A673 (cell line): ENCODE results near the gene EXOG.

Experiments used
- CTCF ChIP-seq: fragments of 300-800, 200-600 bp; sonication (generic); conservative IDR thresholded peaks from 2 replicates; pipeline ENCODE4 v1.5.1; 2017; ENCODE audit warnings: low read depth, mild to moderate bottlenecking, antibody characterized with exemption, low read length, moderate library complexity, mixed read lengths
- EZH2 ChIP-seq: fragments of 200-600 bp; sonication (generic); IDR thresholded peaks from 2 replicates; pipeline ENCODE4 v1.6.1; 2017; ENCODE audit warnings: borderline replicate concordance, low read depth, mild to moderate bottlenecking, mixed read lengths, antibody characterized with exemption, low read length; ENCODE audit not compliant: poor library complexity, severe bottlenecking

- TF ChIP-seq CTCF: no peak
- TF ChIP-seq EZH2: no peak
These were observed 38.8 kb upstream of the EXOG start for GRCh38 chr3:38457111-38458003.
